CD14-positive monocyte (primary cell): Measurements from ENCODE around the gene NUDC. TPM values are rescaled to one million over a fixed set of nuclear protein-coding genes. Genes with fewer than 3 reads are reported as not detected.

ENCODE experiments used
- DNase-seq, 3 donors: peaks; one replicate each; pipeline ENCODE4 v3.0.0-alpha.2; 2011 to 2022
- H2AFZ ChIP-seq: 2 replicates; pipeline ENCODE4 v1.6.0; 2012; ENCODE audit warnings: mild to moderate bottlenecking, low read depth, low read length, inconsistent platforms; ENCODE audit not compliant: insufficient read depth, poor library complexity, severe bottlenecking
- H3K27ac ChIP-seq, 2 donors: 1 replicate in 1 of 2; 2 replicates in 1 of 2; pipeline ENCODE4 v1.5.1; 2012 to 2013; ENCODE audit warnings: low read length in 2 of 2, control low read depth in 1 of 2, inconsistent platforms in 1 of 2, low read depth in 1 of 2, mild to moderate bottlenecking in 1 of 2
- H3K27me3 ChIP-seq, 2 donors: one replicate each; pipeline versions ENCODE4 v1.6.0 to v1.6.1; 2011 to 2013; ENCODE audit warnings: low read length in 2 of 2; ENCODE audit not compliant: control insufficient read depth in 2 of 2, insufficient read depth in 2 of 2
- H3K36me3 ChIP-seq, 2 donors: replicated peaks in 1 of 2; 1 replicate in 1 of 2; 2 replicates in 1 of 2; pipeline versions ENCODE4 v1.5.1 to v1.6.1; 2012 to 2013; ENCODE audit warnings: low read length in 2 of 2, control low read depth in 1 of 2, inconsistent platforms in 1 of 2, mild to moderate bottlenecking in 1 of 2; ENCODE audit not compliant: insufficient read depth in 2 of 2, control insufficient read depth in 1 of 2
- H3K4me1 ChIP-seq, 2 donors: 1 replicate in 1 of 2; 2 replicates in 1 of 2; pipeline versions ENCODE4 v1.5.1 to v1.6.1; 2012 to 2013; ENCODE audit warnings: low read length in 2 of 2, control low read depth in 1 of 2, inconsistent platforms in 1 of 2, mild to moderate bottlenecking in 1 of 2, moderate library complexity in 1 of 2; ENCODE audit not compliant: insufficient read depth in 2 of 2, control insufficient read depth in 1 of 2
- H3K4me2 ChIP-seq: replicated peaks from 2 replicates; pipeline ENCODE3; 2012; ENCODE audit warnings: low read length, moderate library complexity, mild to moderate bottlenecking; ENCODE audit not compliant: poor library complexity, severe bottlenecking; ENCODE audit errors: extremely low read depth
- H3K4me3 ChIP-seq, 3 experiments: fragments of 200-600 bp in 1 of 3; sonication (generic) in 1 of 3; replicated peaks in 1 of 3; 1 replicate in 2 of 3; 2 replicates in 1 of 3; pipeline ENCODE4 v1.5.1; 2011 to 2013; ENCODE audit warnings: low read length in 3 of 3, mild to moderate bottlenecking in 3 of 3, control low read depth in 2 of 3, low read depth in 2 of 3, inconsistent platforms in 1 of 3, moderate library complexity in 1 of 3
- H3K79me2 ChIP-seq: 2 replicates; pipeline ENCODE4 v1.6.0; 2012; ENCODE audit warnings: mild to moderate bottlenecking, control low read depth, inconsistent platforms, low read length, moderate library complexity; ENCODE audit not compliant: insufficient read depth
- H3K9ac ChIP-seq: 2 replicates; pipeline ENCODE4 v1.6.0; 2017; ENCODE audit warnings: low read length, mild to moderate bottlenecking; ENCODE audit not compliant: insufficient read depth, poor library complexity, severe bottlenecking
- H3K9me3 ChIP-seq, 2 donors: replicated peaks in 1 of 2; 1 replicate in 1 of 2; 2 replicates in 1 of 2; pipeline versions ENCODE4 v1.5.1 to v1.6.1; 2012 to 2013; ENCODE audit warnings: low read length in 2 of 2, control low read depth in 1 of 2; ENCODE audit not compliant: control insufficient read depth in 1 of 2, insufficient read depth in 1 of 2
- H4K20me1 ChIP-seq: 2 replicates; pipeline ENCODE4 v1.6.0; 2012; ENCODE audit warnings: mild to moderate bottlenecking, low read length, control low read depth, moderate library complexity; ENCODE audit not compliant: insufficient read depth
- H3K27ac Mint-ChIP-seq, 7 donors: one replicate each; pipeline ENCODE4 v1.8.0; 2020; ENCODE audit warnings: mild to moderate bottlenecking in 7 of 7, mixed read lengths in 7 of 7, moderate library complexity in 6 of 7, inconsistent platforms in 2 of 7
- H3K27me3 Mint-ChIP-seq, 3 donors: one replicate each; pipeline ENCODE4 v1.8.0; 2021 to 2022; ENCODE audit warnings: low read depth in 3 of 3, mild to moderate bottlenecking in 3 of 3, mixed read lengths in 3 of 3, moderate library complexity in 3 of 3, inconsistent platforms in 1 of 3
- H3K36me3 Mint-ChIP-seq, 2 donors: one replicate each; pipeline ENCODE4 v1.8.0; 2020; ENCODE audit warnings: mixed read lengths in 2 of 2, inconsistent platforms in 1 of 2, mild to moderate bottlenecking in 1 of 2
- H3K4me1 Mint-ChIP-seq: one replicate; pipeline ENCODE4 v1.8.0; 2020; ENCODE audit warnings: mild to moderate bottlenecking, mixed read lengths
- H3K4me3 Mint-ChIP-seq, 2 donors: one replicate each; pipeline ENCODE4 v1.8.0; 2020; ENCODE audit warnings: mild to moderate bottlenecking in 2 of 2, mixed read lengths in 2 of 2, moderate library complexity in 1 of 2
- H3K9me3 Mint-ChIP-seq, 7 donors: one replicate each; pipeline ENCODE4 v1.8.0; 2020 to 2022; ENCODE audit warnings: mixed read lengths in 7 of 7, mild to moderate bottlenecking in 6 of 7, moderate library complexity in 6 of 7, inconsistent platforms in 2 of 7
- WGBS: methylation state at CpG from one replicate; pipeline ENCODE4 v1.1.5; 2013; ENCODE audit warnings: missing lambda C conversion rate; ENCODE audit not compliant: insufficient coverage; 5-methylcytosine and 5-hydroxymethylcytosine counted together
- intact Hi-C, 2 donors: fragments of 100-400 bp; cut with micrococcal nuclease; formaldehyde crosslinking; loops; one replicate each; pipeline versions ENCODE4 v1.15.0 to v1.15.1; 2023
- polyA plus RNA-seq, 3 donors: library from polyadenylated mRNA; depleted of rRNA in 1 of 3; unstranded in 2 of 3; stranded (reverse) in 1 of 3; fragments of 300-500 nt in 2 of 3; fragments of >200 nt in 1 of 3; fragmentation: Illumina TruSeq in 2 of 3; gene quantifications; 1 replicate in 2 of 3; 2 replicates in 1 of 3; pipeline ENCODE4 v1.2.3, GENCODE V29; 2012 to 2021
- TF ChIP-seq, protein P1 (sequence below): fragments of 200-600 bp; IDR thresholded peaks from one replicate; pipeline ENCODE4 v1.8.0; 2022; ENCODE audit warnings: antibody characterized with exemption, mild to moderate bottlenecking

The NUDC gene
- polyA plus RNA-seq, 3 donors = 28.3 to 58.3 (median 47.4) TPM

GRCh38 chr1:26888231-26888630 is 33.3 kb upstream of the NUDC start:
- H3K4me3 Mint-ChIP-seq = no peak overlapping the region
- DNase-seq = no peak
- H3K27me3 Mint-ChIP-seq = peaks cover 0 to 2% (median 1%) of the 10 kb centered on the region in 3 donors
- intact Hi-C loops = no loop called here
- peak overlapping the region in 2 of 7 donors; percentile 35 to 81 for H3K27ac Mint-ChIP-seq
- no peaks in the 10 kb centered on the region for H3K9me3 ChIP-seq
- no peak overlapping the region for H3K9ac ChIP-seq
- H3K27ac ChIP-seq = peak overlapping the region in 1 of 2 donors; percentile 83
- peaks cover 18% of the 10 kb centered on the region for H3K79me2 ChIP-seq
- no CpG with 5 or more reads among the region's 1 CpG for WGBS
- H3K4me1 ChIP-seq = peaks cover 12 to 18% of the 10 kb centered on the region in 2 donors
- H3K36me3 ChIP-seq = peaks cover 52 to 69% of the 10 kb centered on the region in 2 donors
- H3K36me3 Mint-ChIP-seq = peaks cover 58 to 71% of the 10 kb centered on the region in 2 donors
- no peaks in the 10 kb centered on the region for H3K9me3 Mint-ChIP-seq
- H3K4me3 ChIP-seq = no peak overlapping the region
- no peak overlapping the region for H3K4me2 ChIP-seq
- TF ChIP-seq, protein P1, sequence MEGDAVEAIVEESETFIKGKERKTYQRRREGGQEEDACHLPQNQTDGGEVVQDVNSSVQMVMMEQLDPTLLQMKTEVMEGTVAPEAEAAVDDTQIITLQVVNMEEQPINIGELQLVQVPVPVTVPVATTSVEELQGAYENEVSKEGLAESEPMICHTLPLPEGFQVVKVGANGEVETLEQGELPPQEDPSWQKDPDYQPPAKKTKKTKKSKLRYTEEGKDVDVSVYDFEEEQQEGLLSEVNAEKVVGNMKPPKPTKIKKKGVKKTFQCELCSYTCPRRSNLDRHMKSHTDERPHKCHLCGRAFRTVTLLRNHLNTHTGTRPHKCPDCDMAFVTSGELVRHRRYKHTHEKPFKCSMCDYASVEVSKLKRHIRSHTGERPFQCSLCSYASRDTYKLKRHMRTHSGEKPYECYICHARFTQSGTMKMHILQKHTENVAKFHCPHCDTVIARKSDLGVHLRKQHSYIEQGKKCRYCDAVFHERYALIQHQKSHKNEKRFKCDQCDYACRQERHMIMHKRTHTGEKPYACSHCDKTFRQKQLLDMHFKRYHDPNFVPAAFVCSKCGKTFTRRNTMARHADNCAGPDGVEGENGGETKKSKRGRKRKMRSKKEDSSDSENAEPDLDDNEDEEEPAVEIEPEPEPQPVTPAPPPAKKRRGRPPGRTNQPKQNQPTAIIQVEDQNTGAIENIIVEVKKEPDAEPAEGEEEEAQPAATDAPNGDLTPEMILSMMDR = no peak
- H2AFZ ChIP-seq = no peak overlapping the region
- H4K20me1 ChIP-seq = peaks cover 38% of the 10 kb centered on the region
- H3K27me3 ChIP-seq = no peaks in the 10 kb centered on the region
- peaks cover 24% of the 10 kb centered on the region for H3K4me1 Mint-ChIP-seq

- Histone ChIP-seq H3K9me3 (no peaks in the 10 kb centered on the region), H3K27me3 (no peaks in the 10 kb centered on the region), H3K4me1 (peaks cover 12 to 18% of the 10 kb centered on the region in 2 donors), H3K27ac (peak within 1 kb of the TSS; percentile 83 to 84), H3K79me2 (peaks cover 25% of the 10 kb centered on the region), H2AFZ (peak within 1 kb of the TSS; percentile 90), H3K9ac (peak within 1 kb of the TSS; percentile 87), H3K4me2 (peak within 1 kb of the TSS; percentile 85), H3K4me3 (peak within 1 kb of the TSS; percentile 68 to 83 (median 78)), H3K36me3 (peaks cover 51 to 69% of the 10 kb centered on the region in 2 donors), H4K20me1 (peaks cover 37% of the 10 kb centered on the region)
- no peaks in the 10 kb centered on the region for H3K9me3 Mint-ChIP-seq
- peak; percentile 64 to 78 (median 71) for DNase-seq
- peak within 1 kb of the TSS; percentile 88 to 96 (median 94) for H3K27ac Mint-ChIP-seq
- TF ChIP-seq, protein P1 = no peak
- peak within 1 kb of the TSS; percentile 90 to 94 for H3K4me3 Mint-ChIP-seq
- H3K27me3 Mint-ChIP-seq = peaks cover 0 to 2% (median 1%) of the 10 kb centered on the region in 3 donors
- intact Hi-C loops = no loop called here
- 2% methylated on average over 83 of the region's 89 CpGs for WGBS
- peaks cover 56 to 71% of the 10 kb centered on the region in 2 donors for H3K36me3 Mint-ChIP-seq
- H3K4me1 Mint-ChIP-seq = peaks cover 25% of the 10 kb centered on the region
Measured at GRCh38 chr1:26889551-26890466, 31.7 kb upstream of the NUDC start, which contains the start of gene GPN2. GPN2 (minus strand) TSS chr1:26890283; CDS start chr1:26890096, 187 bp downstream.
